H9 (cell line): Measurements from ENCODE around the gene SORD. TPM values are rescaled to one million over a fixed set of nuclear protein-coding genes. Genes with fewer than 3 reads are reported as not detected.

Experiments
- DNase-seq: peaks from one replicate; pipeline ENCODE4 v3.0.0-alpha.2; 2017
- H2AFZ ChIP-seq: one replicate; pipeline ENCODE4 v1.6.1; 2013; ENCODE audit warnings: mild to moderate bottlenecking, low read length, control low read depth, moderate library complexity
- H2AK5ac ChIP-seq: 2 replicates; pipeline ENCODE4 v1.6.1; 2013; ENCODE audit warnings: low read length, control low read depth, mixed read lengths; ENCODE audit not compliant: insufficient read length
- H2BK120ac ChIP-seq: one replicate; pipeline ENCODE4 v1.6.1; 2013; ENCODE audit warnings: low read depth, mild to moderate bottlenecking, low read length, control low read depth, inconsistent platforms; ENCODE audit not compliant: poor library complexity, severe bottlenecking
- H2BK12ac ChIP-seq: 2 replicates; pipeline ENCODE4 v1.6.1; 2013; ENCODE audit warnings: low read length, control low read depth, mixed read lengths, low read depth; ENCODE audit not compliant: insufficient read length
- H2BK15ac ChIP-seq: 2 replicates; pipeline ENCODE4 v1.6.1; 2013; ENCODE audit warnings: low read depth, low read length, control low read depth
- H2BK20ac ChIP-seq: one replicate; pipeline ENCODE4 v1.6.1; 2013; ENCODE audit warnings: low read depth, mild to moderate bottlenecking, low read length, control low read depth, inconsistent platforms; ENCODE audit not compliant: poor library complexity, severe bottlenecking
- H2BK5ac ChIP-seq: 2 replicates; pipeline ENCODE4 v1.6.1; 2013; ENCODE audit warnings: low read length, control low read depth, mixed read lengths; ENCODE audit not compliant: insufficient read length
- H3K14ac ChIP-seq: 2 replicates; pipeline ENCODE4 v1.6.1; 2013; ENCODE audit warnings: low read length, control low read depth; ENCODE audit not compliant: insufficient read depth
- H3K18ac ChIP-seq: 2 replicates; pipeline ENCODE4 v1.6.1; 2013; ENCODE audit warnings: low read depth, mild to moderate bottlenecking, mixed read lengths, low read length, control low read depth; ENCODE audit not compliant: insufficient read length
- H3K23ac ChIP-seq: 2 replicates; pipeline ENCODE4 v1.6.1; 2013; ENCODE audit warnings: low read length, control low read depth, mixed read lengths, low read depth; ENCODE audit not compliant: insufficient read length
- H3K23me2 ChIP-seq: 2 replicates; pipeline ENCODE4 v1.6.1; 2013; ENCODE audit warnings: low read depth, mild to moderate bottlenecking, mixed read lengths, low read length, control low read depth; ENCODE audit not compliant: insufficient read length, poor library complexity, severe bottlenecking
- H3K27ac ChIP-seq: 2 replicates; pipeline ENCODE4 v1.5.1; 2013; ENCODE audit warnings: low read length, control low read depth, mixed read lengths, low read depth; ENCODE audit not compliant: insufficient read length
- H3K27me3 ChIP-seq: 2 replicates; pipeline ENCODE4 v1.6.1; 2013; ENCODE audit warnings: low read length, control low read depth, inconsistent platforms; ENCODE audit not compliant: insufficient read depth
- H3K4ac ChIP-seq: 2 replicates; pipeline ENCODE4 v1.6.1; 2013; ENCODE audit warnings: low read depth, mild to moderate bottlenecking, control low read depth, inconsistent platforms, low read length, moderate library complexity
- H3K4me1 ChIP-seq: 2 replicates; pipeline ENCODE4 v1.6.1; 2013; ENCODE audit warnings: low read length, control low read depth, inconsistent platforms; ENCODE audit not compliant: insufficient read depth
- H3K4me2 ChIP-seq: 2 replicates; pipeline ENCODE4 v1.6.1; 2013; ENCODE audit warnings: low read length, control low read depth, mixed read lengths; ENCODE audit not compliant: insufficient read length, insufficient read depth
- H3K56ac ChIP-seq: 2 replicates; pipeline ENCODE4 v1.6.1; 2013; ENCODE audit warnings: low read depth, mild to moderate bottlenecking, mixed read lengths, low read length, control low read depth; ENCODE audit not compliant: insufficient read length
- H3K79me1 ChIP-seq: 2 replicates; pipeline ENCODE4 v1.6.1; 2013; ENCODE audit warnings: low read depth, mild to moderate bottlenecking, moderate library complexity, low read length, control low read depth, inconsistent platforms; ENCODE audit not compliant: insufficient read depth, poor library complexity, severe bottlenecking
- H3K79me2 ChIP-seq: 2 replicates; pipeline ENCODE4 v1.6.1; 2013; ENCODE audit warnings: low read length, control low read depth, inconsistent platforms; ENCODE audit not compliant: insufficient read depth
- H3K9ac ChIP-seq: 2 replicates; pipeline ENCODE4 v1.6.1; 2013; ENCODE audit warnings: low read length, control low read depth, mixed read lengths; ENCODE audit not compliant: insufficient read length; ENCODE audit errors: extremely low read depth
- H3K9me3 ChIP-seq: one replicate; pipeline ENCODE4 v1.6.1; 2013; ENCODE audit warnings: low read depth, low read length, inconsistent platforms; ENCODE audit not compliant: control insufficient read depth
- H3T11ph ChIP-seq: one replicate; pipeline ENCODE4 v1.6.1; 2013; ENCODE audit warnings: mild to moderate bottlenecking, low read length, control low read depth, inconsistent platforms
- H4K20me1 ChIP-seq: one replicate; pipeline ENCODE4 v1.6.1; 2013; ENCODE audit not compliant: control insufficient read depth, insufficient read length, insufficient read depth
- H4K5ac ChIP-seq: 2 replicates; pipeline ENCODE4 v1.6.1; 2013; ENCODE audit warnings: low read depth, mild to moderate bottlenecking, mixed read lengths, low read length, control low read depth; ENCODE audit not compliant: insufficient read length
- H4K8ac ChIP-seq: replicated peaks from 2 replicates; pipeline ENCODE4 v1.6.1; 2013; ENCODE audit warnings: low read length, control low read depth, mixed read lengths, low read depth; ENCODE audit not compliant: insufficient read length
- H4K91ac ChIP-seq: 2 replicates; pipeline ENCODE4 v1.6.1; 2013; ENCODE audit warnings: low read depth, mild to moderate bottlenecking, moderate library complexity, mixed read lengths, low read length, control low read depth; ENCODE audit not compliant: insufficient read length
- H3K27ac Mint-ChIP-seq, 3 experiments: 2 replicates in 2 of 3; 3 replicates in 1 of 3; pipeline ENCODE4 v1.8.0; 2020 to 2021; ENCODE audit warnings: mixed read lengths in 3 of 3, mild to moderate bottlenecking in 1 of 3, moderate library complexity in 1 of 3
- H3K27me3 Mint-ChIP-seq: 2 replicates; pipeline ENCODE4 v1.8.0; 2021; ENCODE audit warnings: low read depth, mild to moderate bottlenecking, moderate library complexity, mixed read lengths
- H3K36me3 Mint-ChIP-seq, 3 experiments: 2 replicates in 2 of 3; 3 replicates in 1 of 3; pipeline ENCODE4 v1.8.0; 2020 to 2021; ENCODE audit warnings: low read depth in 3 of 3, mixed read lengths in 3 of 3; ENCODE audit not compliant: insufficient read depth in 1 of 3
- H3K4me1 Mint-ChIP-seq, 2 experiments: 2 replicates each; pipeline ENCODE4 v1.8.0; 2020; ENCODE audit warnings: mixed read lengths in 2 of 2
- H3K4me3 Mint-ChIP-seq, 2 experiments: 2 replicates in 1 of 2; 3 replicates in 1 of 2; pipeline ENCODE4 v1.8.0; 2020 to 2021; ENCODE audit warnings: mild to moderate bottlenecking in 2 of 2, mixed read lengths in 2 of 2, moderate library complexity in 1 of 2
- H3K9me3 Mint-ChIP-seq, 2 experiments: 2 replicates in 1 of 2; 3 replicates in 1 of 2; pipeline ENCODE4 v1.8.0; 2020; ENCODE audit warnings: mild to moderate bottlenecking in 2 of 2, mixed read lengths in 2 of 2, moderate library complexity in 1 of 2
- WGBS: extraction: QIAGEN DNeasy Blood & Tissue Kit; methylation state at CpG from one replicate; pipeline ENCODE4 v1.1.7; 2013; ENCODE audit warnings: missing lambda C conversion rate, low lambda C conversion rate, mixed read lengths; ENCODE audit not compliant: insufficient read length; ENCODE audit errors: extremely low coverage; 5-methylcytosine and 5-hydroxymethylcytosine counted together
- total RNA-seq: library from RNA; stranded (reverse); gene quantifications from 2 replicates; pipeline ENCODE4 v1.2.1, GENCODE V29; 2021
- TF ChIP-seq, protein P1 (sequence below): fragments of 200-600 bp; sonication (generic); conservative IDR thresholded peaks from 3 replicates; pipeline ENCODE4 v1.8.0; 2021; ENCODE audit warnings: antibody characterized with exemption, mild to moderate bottlenecking

Gene SORD
- total RNA-seq, 1 experiment from 2014 or later, result 35.2 TPM

DNA sequence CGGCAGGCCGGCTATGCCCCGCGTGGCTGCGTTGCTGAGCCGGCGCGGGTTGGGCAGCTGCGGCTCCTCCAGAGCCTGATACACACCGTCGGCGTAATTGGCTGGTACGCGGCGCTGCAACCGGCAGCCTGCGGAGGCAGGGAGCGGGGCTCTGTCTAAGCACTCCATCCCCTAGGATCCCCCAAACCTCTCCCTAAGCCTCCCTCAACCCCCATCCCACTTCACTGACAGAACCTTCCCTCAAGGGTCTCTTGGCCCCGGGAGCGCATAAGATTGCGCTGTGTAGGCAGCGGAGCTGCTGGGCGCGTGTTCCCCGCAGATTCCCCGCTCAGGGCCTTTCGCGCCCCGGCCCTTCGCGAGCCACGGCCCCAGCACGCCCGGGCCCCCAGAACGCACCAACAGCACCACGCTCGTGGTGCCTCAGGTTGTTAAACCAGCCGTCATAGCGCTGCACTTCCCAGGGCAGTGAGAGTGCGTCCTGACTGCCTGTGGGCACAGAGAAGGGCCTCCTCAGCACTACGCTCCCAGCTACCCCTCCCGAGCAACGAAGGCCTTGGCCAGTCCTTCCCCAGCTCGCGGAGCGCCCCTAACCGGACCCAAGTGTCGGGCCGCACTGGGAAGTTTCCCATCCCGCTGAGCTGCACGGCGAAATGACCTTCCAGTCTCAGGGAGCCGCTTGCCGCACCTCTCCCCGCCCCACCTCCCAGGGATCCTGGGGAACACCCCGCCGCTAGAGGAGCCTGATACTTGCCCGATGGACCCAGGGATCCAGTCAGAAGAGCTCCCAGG lies 89.8 kb downstream of the SORD start:
- Mint-ChIP-seq H3K9me3 (peaks cover 6 to 13% of the 10 kb centered on the region in 2 experiments), H3K4me1 (peaks cover 18 to 33% of the 10 kb centered on the region in 2 experiments), H3K4me3 (peak overlapping the region; percentile 57 to 73), H3K27ac (no peak overlapping the region), H3K27me3 (peaks cover 84% of the 10 kb centered on the region), H3K36me3 (no peaks in the 10 kb centered on the region; a peak in 2 of 7 replicates)
- H2BK20ac ChIP-seq, result no peak overlapping the region
- no peak overlapping the region for H3K23ac ChIP-seq
- H3K4me1 ChIP-seq, result no peaks in the 10 kb centered on the region; the same call in 1 of the 2 replicates
- no peak overlapping the region for H4K8ac ChIP-seq
- TF ChIP-seq, protein P1, sequence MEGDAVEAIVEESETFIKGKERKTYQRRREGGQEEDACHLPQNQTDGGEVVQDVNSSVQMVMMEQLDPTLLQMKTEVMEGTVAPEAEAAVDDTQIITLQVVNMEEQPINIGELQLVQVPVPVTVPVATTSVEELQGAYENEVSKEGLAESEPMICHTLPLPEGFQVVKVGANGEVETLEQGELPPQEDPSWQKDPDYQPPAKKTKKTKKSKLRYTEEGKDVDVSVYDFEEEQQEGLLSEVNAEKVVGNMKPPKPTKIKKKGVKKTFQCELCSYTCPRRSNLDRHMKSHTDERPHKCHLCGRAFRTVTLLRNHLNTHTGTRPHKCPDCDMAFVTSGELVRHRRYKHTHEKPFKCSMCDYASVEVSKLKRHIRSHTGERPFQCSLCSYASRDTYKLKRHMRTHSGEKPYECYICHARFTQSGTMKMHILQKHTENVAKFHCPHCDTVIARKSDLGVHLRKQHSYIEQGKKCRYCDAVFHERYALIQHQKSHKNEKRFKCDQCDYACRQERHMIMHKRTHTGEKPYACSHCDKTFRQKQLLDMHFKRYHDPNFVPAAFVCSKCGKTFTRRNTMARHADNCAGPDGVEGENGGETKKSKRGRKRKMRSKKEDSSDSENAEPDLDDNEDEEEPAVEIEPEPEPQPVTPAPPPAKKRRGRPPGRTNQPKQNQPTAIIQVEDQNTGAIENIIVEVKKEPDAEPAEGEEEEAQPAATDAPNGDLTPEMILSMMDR, result no peak
- H3K79me2 ChIP-seq, result no peaks in the 10 kb centered on the region
- no peak overlapping the region for H3K27ac ChIP-seq
- H4K91ac ChIP-seq, result no peak overlapping the region
- H3K23me2 ChIP-seq, result peaks cover 1% of the 10 kb centered on the region
- no peak overlapping the region for H2AK5ac ChIP-seq
- peak; percentile 47 for DNase-seq
- no peak overlapping the region for H2BK5ac ChIP-seq
- peak overlapping the region; percentile 54 for H3K4me2 ChIP-seq
- no peak overlapping the region for H3K4ac ChIP-seq
- H2BK15ac ChIP-seq, result no peak overlapping the region
- no peak overlapping the region for H4K5ac ChIP-seq
- H3K9ac ChIP-seq, result no peak overlapping the region
- H3K18ac ChIP-seq, result no peak overlapping the region
- H2AFZ ChIP-seq, result no peak overlapping the region
- no peaks in the 10 kb centered on the region for H3K9me3 ChIP-seq
- peaks cover 77% of the 10 kb centered on the region for H3K27me3 ChIP-seq
- H2BK120ac ChIP-seq, result no peak overlapping the region
- H3K56ac ChIP-seq, result no peak overlapping the region
- H4K20me1 ChIP-seq, result peaks cover 6% of the 10 kb centered on the region
- no peak overlapping the region for H3T11ph ChIP-seq
- H2BK12ac ChIP-seq, result no peak overlapping the region
- H3K14ac ChIP-seq, result no peak overlapping the region
- no peaks in the 10 kb centered on the region for H3K79me1 ChIP-seq
- no CpG with 5 or more reads among the region's 58 CpGs for WGBS
